GM10266 (cell line): Measurements from ENCODE around the gene UBA6.

ENCODE experiments used
- DNase-seq: peaks from one replicate; pipeline ENCODE4 v3.0.0; 2012; ENCODE audit errors: extremely low spot score
- CTCF ChIP-seq: IDR thresholded peaks from 2 replicates; pipeline ENCODE4 v1.5.1; 2012; ENCODE audit warnings: mild to moderate bottlenecking, low read depth; ENCODE audit not compliant: control insufficient read depth, insufficient read depth; ENCODE audit errors: missing control alignments

The UBA6 gene

GRCh38 chr4:67685532-67685859 is 15.5 kb downstream of the UBA6 start:
- TF ChIP-seq CTCF: no peak
- no peak for DNase-seq

- DNase-seq: no peak
- TF ChIP-seq CTCF: no peak
These were observed 16.0 kb downstream of the UBA6 start for GRCh38 chr4:67684839-67685531.

GRCh38 chr4:67682266-67682665 is 18.7 kb downstream of the UBA6 start:
- no peak for DNase-seq
- TF ChIP-seq CTCF: no peak

- TF ChIP-seq CTCF: no peak
- DNase-seq: no peak
These were observed 20.3 kb downstream of the UBA6 start for GRCh38 chr4:67680581-67681222.

GRCh38 chr4:67678612-67679011 is 22.3 kb downstream of the UBA6 start:
- no peak for DNase-seq
- TF ChIP-seq CTCF: no peak

- DNase-seq: no peak
- no peak for TF ChIP-seq CTCF
These were observed 26.9 kb downstream of the UBA6 start for GRCh38 chr4:67674098-67674497.

- no peak for DNase-seq
- TF ChIP-seq CTCF: no peak
These were observed 32.6 kb downstream of the UBA6 start for GRCh38 chr4:67668315-67668714.
